Ectodermal cell (in vitro differentiated cells): ENCODE data around the gene EDEM3.
"Not testable (repeated sequence)": the region's sequence is repeated elsewhere in the genome, so short reads cannot be mapped to it uniquely, and the experiment has no call there.

Experiments
- H3K27ac ChIP-seq: 2 replicates; pipeline ENCODE4 v1.7.0; 2013; ENCODE audit warnings: mild to moderate bottlenecking, low read depth, low read length; ENCODE audit not compliant: insufficient read depth, poor library complexity, severe bottlenecking
- H3K27me3 ChIP-seq: 2 replicates; pipeline ENCODE4 v1.7.0; 2013; ENCODE audit warnings: mild to moderate bottlenecking, low read length; ENCODE audit not compliant: insufficient read depth, control insufficient read depth, poor library complexity, severe bottlenecking
- H3K36me3 ChIP-seq: one replicate; pipeline ENCODE4 v1.7.0; 2013; ENCODE audit warnings: low read length; ENCODE audit not compliant: control insufficient read depth, insufficient read depth
- H3K4me1 ChIP-seq: one replicate; pipeline ENCODE4 v1.7.0; 2013; ENCODE audit warnings: low read length; ENCODE audit not compliant: control insufficient read depth, insufficient read depth
- H3K4me3 ChIP-seq: 2 replicates; pipeline ENCODE4 v1.7.0; 2013; ENCODE audit warnings: low read depth, low read length, control low read depth; ENCODE audit not compliant: insufficient read depth
- H3K9me3 ChIP-seq: 2 replicates; pipeline ENCODE4 v1.7.0; 2013; ENCODE audit warnings: mild to moderate bottlenecking, low read length, moderate library complexity; ENCODE audit not compliant: control insufficient read depth
- WGBS, 2 experiments: methylation state at CpG; one replicate each; pipeline ENCODE4 v1.1.7; 2013; ENCODE audit warnings: missing lambda C conversion rate in 2 of 2; 5-methylcytosine and 5-hydroxymethylcytosine counted together

EDEM3 gene

DNA sequence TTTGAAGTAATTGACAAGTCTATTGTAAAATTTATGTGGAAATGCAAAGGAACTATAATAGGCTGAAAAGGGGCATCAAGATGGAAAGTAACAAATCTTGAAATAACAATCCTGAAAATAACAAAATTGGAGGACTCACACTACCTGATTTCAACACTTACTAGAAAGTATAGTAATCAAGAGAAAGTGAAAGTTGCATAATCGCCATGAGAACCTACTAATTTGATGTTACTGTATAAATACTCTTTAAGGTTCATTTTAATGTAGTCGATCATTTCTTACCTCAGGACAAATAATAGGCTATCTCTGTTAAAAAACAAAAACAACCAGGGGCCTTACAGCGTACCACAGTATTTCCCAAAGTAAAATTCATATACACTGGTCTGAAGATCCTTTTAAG, 71.7 kb downstream of the EDEM3 start:
- 85 to 90% methylated on average over 2 of the region's 3 CpGs for WGBS, 2 experiments
- Histone ChIP-seq H3K27me3 (no peaks in the 10 kb centered on the region), H3K27ac (no peak overlapping the region), H3K36me3 (no peaks in the 10 kb centered on the region), H3K4me1 (no peaks in the 10 kb centered on the region), H3K9me3 (no peaks in the 10 kb centered on the region), H3K4me3 (no peak overlapping the region)

DNA sequence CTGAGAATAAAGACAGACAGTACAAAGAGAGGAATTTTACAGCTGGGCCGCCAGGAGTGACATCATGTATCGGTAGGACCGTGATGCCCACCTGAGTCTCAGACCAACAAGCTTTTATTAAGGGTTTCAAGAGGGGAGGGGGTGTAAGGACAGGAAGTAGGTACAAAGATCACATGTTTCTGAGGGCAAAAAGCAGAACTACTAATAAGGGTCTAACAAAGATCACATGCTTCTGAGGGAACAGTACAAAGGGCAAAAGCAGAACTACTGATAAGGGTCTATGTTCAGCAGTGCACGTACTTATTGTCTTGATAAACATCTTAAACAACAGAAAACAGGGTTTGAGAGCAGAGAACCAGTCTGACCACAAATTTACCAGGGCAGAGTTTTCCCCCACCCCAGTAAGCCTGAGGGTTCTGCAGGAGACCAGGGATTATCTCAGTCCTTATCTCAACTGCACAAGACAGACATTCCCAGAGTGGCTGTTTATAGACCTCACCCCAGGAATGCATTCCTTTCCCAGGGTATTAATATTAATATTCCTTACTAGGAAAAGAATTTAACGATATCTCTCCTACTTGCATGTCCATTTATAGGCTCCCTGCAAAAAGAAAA, 73.9 kb downstream of the EDEM3 start:
- whole genome bisulfite sequencing, 2 experiments: 95 to 96% methylated on average over 5 of the region's 5 CpGs
- H3K4me1 ChIP-seq, H3K36me3 ChIP-seq: not testable (repeated sequence)

DNA sequence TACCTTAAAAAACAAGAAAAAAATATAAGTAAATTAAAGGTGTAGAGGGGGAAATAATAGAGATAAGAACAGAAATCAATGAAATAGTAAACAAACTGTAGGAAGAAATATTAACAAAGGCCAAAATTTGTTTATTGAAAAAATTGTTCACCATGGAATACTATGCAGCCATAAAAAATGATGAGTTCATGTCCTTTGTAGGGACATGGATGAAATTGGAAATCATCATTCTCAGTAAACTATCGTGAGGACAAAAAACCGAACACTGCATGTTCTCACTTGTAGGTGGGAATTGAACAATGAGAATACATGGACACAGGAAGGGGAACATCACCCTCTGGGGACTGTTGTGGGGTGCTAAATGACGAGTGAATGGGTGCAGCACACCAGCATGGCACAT, 75.2 kb downstream of the EDEM3 start:
- not testable (repeated sequence) for H3K27ac ChIP-seq, H3K9me3 ChIP-seq, H3K4me1 ChIP-seq, H3K27me3 ChIP-seq, H3K36me3 ChIP-seq, H3K4me3 ChIP-seq
- WGBS, 2 experiments: 89 to 96% methylated on average over 2 to 3 of the region's 3 CpGs

More for the DNA sequence above, 73.9 kb downstream of the EDEM3 start:
- not testable (repeated sequence) for H3K27me3 ChIP-seq, H3K9me3 ChIP-seq, H3K27ac ChIP-seq, H3K4me3 ChIP-seq

DNA sequence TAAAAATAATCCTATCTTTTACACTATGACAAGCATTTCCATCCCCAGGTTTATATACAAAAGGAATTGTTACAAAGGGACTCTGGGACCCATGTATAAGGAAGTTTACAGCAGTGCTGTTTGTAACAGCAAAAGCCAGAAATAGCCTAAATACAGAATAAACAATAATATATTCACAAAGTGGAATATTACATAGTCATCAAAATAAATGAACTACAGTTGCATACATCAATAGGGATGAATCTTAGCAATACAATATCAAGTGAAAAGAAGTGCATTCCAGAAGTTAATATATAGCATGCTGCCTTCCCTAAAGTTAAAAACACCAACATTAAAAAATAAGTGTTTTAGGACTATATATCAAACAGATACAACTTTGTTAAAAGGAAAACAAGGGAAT, 77.3 kb downstream of the EDEM3 start:
- Histone ChIP-seq H3K4me1 (no peaks in the 10 kb centered on the region), H3K4me3 (no peak overlapping the region), H3K27ac (no peak overlapping the region), H3K27me3 (no peaks in the 10 kb centered on the region), H3K36me3 (no peaks in the 10 kb centered on the region), H3K9me3 (no peaks in the 10 kb centered on the region)

DNA sequence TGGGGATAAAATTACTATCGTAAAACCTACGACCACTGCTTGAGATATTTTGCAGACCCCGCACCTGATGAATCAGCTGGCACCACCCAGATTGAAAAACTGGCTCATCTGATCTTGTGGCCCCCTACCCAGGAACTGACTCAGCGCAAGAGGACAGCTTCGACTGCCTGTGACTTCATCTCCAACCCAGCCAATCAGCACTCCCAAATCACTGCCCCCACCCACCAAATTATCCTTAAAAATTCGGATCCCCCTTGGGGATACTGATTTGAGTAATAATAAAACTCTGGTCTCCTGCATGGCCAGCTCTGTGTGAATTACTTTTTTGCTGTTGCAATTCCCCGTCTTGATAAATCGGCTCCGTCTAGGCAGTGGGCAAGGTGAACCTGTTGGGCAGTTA, 81.4 kb downstream of the EDEM3 start:
- Histone ChIP-seq H3K4me1 (no peaks in the 10 kb centered on the region), H3K36me3 (no peaks in the 10 kb centered on the region), H3K9me3 (no peaks in the 10 kb centered on the region), H3K4me3 (no peak overlapping the region), H3K27me3 (no peaks in the 10 kb centered on the region), H3K27ac (no peak overlapping the region)
- WGBS, 2 experiments: 75 to 76% methylated on average over 9 of the region's 9 CpGs

DNA sequence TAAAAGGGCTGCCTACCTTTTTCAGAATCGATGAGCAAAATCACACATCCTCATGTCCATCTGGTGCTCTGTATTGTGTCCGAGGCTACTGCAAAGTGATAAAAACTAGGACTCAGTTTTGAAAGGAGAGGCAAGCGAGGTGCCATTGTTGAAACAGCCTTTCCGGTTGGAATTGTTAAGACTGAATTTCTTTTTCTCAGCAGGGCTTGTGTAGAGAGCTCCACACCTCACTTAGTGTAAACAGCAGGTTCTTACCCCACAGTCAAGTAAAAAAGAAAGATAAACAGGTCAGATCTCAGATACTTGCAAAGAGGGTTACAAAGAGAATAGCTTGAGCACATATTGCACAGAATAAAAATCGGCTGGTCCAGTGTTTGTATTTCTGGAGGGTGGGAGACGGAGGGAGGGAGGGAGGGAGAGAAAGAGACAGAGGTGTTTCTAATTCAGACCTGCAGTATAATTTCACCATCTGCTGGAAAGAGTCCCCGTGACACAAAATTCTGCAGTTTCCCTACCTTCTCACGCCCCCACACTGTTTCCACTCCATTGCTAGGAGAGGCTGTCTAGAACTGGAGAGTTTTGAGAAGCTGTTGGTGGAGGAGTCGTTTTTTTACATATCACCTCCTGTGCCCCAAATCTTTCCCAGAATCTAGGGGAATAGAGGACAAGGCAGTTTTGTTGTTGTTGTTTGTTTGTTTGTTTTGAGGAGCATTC, 82.5 kb downstream of the EDEM3 start:
- 73% methylated on average over 8 of the region's 9 CpGs for WGBS, 2 experiments
- Histone ChIP-seq H3K27me3 (no peaks in the 10 kb centered on the region), H3K9me3 (no peaks in the 10 kb centered on the region), H3K27ac (no peak overlapping the region), H3K4me3 (no peak overlapping the region), H3K4me1 (no peaks in the 10 kb centered on the region), H3K36me3 (no peaks in the 10 kb centered on the region)

DNA sequence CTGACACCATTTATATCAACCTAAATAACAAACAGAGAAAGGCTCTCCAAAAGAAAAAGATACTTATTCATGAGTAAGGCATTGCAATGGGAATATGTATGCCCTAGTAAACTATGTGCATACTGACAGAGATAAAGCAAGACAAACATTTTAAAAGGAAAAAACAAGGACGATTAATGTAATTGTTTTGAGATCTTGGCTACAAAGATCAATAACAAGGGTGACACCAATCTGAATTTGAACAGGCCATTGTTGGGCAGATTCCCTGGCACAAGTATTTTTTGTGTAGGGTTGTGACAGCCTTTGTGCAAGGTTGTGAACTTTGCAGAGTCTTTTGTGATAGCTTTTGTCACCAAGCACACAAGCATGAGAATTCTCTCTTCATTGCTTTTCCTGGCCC, 85.3 kb downstream of the EDEM3 start:
- H3K27ac ChIP-seq: peak overlapping the region; percentile 6
- no peaks in the 10 kb centered on the region for H3K27me3 ChIP-seq
- no peak overlapping the region for H3K4me3 ChIP-seq
- peaks cover 5% of the 10 kb centered on the region for H3K4me1 ChIP-seq
- no peaks in the 10 kb centered on the region for H3K36me3 ChIP-seq
- 40 to 45% methylated on average over 1 of the region's 1 CpG for WGBS, 2 experiments
- H3K9me3 ChIP-seq: no peaks in the 10 kb centered on the region

DNA sequence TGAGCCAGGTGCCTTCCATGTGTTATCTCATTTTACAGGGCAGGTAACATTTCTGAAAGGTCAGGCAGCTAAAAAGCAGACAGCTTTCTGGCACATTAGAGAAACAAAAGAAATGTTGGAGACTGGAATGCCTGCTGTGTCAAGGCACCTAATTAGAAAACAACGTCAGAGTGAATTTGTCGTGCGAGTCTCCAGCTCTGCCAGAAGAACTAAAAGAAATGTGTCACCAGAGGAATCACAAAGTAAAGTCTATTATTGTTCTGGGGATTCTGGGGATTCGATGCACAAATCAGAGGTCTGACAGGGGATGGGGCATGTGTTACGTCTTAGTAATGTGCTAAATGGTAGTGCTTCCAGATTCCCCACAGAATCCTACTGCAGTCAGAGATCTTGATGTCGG, 89.3 kb downstream of the EDEM3 start:
- Histone ChIP-seq H3K9me3 (no peaks in the 10 kb centered on the region), H3K27ac (no peak overlapping the region), H3K4me3 (no peak overlapping the region), H3K4me1 (peaks cover 15% of the 10 kb centered on the region), H3K27me3 (no peaks in the 10 kb centered on the region), H3K36me3 (no peaks in the 10 kb centered on the region)
- WGBS, 2 experiments: 63 to 74% methylated on average over 6 of the region's 6 CpGs

DNA sequence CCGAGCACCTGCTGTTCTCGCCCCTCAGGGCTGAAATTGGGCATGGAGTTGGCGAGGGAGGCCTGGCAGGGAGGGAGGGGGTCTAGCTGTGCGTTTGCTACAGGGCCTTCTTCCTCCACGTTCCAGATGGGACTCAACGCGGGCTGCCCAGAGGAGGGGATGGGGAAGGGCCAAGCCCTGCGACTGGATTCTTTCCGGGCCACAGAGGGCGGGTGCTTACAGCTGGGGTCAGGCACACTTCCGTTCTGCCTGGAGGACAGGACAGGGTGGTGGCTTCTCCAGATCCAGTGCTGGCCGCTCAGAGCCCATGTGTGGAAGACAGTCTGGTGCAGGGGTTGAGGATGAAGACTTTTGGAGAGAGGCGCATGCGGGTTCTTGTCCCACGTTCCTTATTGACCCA, 90.0 kb downstream of the EDEM3 start:
- Histone ChIP-seq H3K27ac (no peak overlapping the region), H3K4me1 (peaks cover 15% of the 10 kb centered on the region), H3K27me3 (no peaks in the 10 kb centered on the region), H3K4me3 (no peak overlapping the region), H3K36me3 (no peaks in the 10 kb centered on the region), H3K9me3 (no peaks in the 10 kb centered on the region)
- WGBS, 2 experiments: 89 to 91% methylated on average over 14 to 15 of the region's 15 CpGs

DNA sequence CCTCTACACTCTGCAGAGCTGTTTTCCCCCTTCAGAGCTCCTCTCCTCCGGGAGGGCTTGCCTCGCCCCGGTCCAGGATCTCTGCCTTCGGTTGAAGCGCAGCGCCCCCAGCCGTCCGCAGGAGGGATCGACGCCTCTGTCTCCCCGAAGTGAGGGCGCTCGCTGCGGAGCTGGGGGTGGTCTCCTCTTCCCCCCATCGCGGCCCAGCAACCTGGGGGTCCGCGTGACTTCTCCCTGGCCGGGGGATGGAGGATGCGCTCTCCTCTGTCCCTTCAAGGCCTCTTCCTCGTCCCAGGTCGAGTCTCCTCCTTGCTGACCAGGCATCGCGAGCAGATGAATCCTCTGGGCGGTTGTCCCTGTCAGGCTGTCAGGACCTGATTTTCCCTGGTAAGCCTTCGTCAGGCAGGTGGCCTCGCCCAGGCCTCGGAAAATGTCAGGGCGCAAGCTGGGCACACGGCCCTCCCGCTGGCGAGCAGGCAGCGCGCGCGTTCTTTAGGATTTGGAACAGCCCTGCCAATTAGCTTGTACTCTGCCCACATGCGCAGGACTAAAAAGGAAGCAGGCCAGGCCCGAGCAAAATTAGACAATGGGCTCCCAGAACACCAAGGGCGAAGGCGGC, 90.5 kb downstream of the EDEM3 start:
- Histone ChIP-seq H3K27me3 (no peaks in the 10 kb centered on the region), H3K27ac (no peak overlapping the region), H3K9me3 (no peaks in the 10 kb centered on the region), H3K4me1 (peaks cover 15% of the 10 kb centered on the region), H3K4me3 (peak overlapping the region; percentile 7), H3K36me3 (no peaks in the 10 kb centered on the region)
- WGBS, 2 experiments: 36 to 38% methylated on average over 40 of the region's 40 CpGs
